Measurements from ENCODE around the gene ELOVL5. TPM values are rescaled to one million over a fixed set of nuclear protein-coding genes. Genes with fewer than 3 reads are reported as not detected.

Gene ELOVL5
- total RNA-seq, 2 donors from 2014 or later: 103 to 108 TPM

GRCh38 chr6:53373638-53374037 lies 24.9 kb upstream of the ELOVL5 start:
- no peak overlapping the region for H3K9ac ChIP-seq (ENCODE audit: extremely low read depth, low read length, poor library complexity, severe bottlenecking)
- no peak overlapping the region for H3K27ac Mint-ChIP-seq

GRCh38 chr6:53369876-53370515 lies 21.2 kb upstream of the ELOVL5 start:
- Mint-ChIP-seq H3K27ac (no peak overlapping the region), H3K9me3 (peaks cover 11% of the 10 kb centered on the region)

More at GRCh38 chr6:53373638-53374037, 24.9 kb upstream of the ELOVL5 start:
- H3K36me3 ChIP-seq (ENCODE audit: control insufficient read depth, insufficient read depth, low read length): no peaks in the 10 kb centered on the region
- H3K4me3 ChIP-seq (ENCODE audit: low read length): no peak overlapping the region
- H3K27me3 ChIP-seq (ENCODE audit: control insufficient read depth, insufficient read depth, low read length, poor library complexity, severe bottlenecking): no peaks in the 10 kb centered on the region
- H3K9me3 ChIP-seq (ENCODE audit: control insufficient read depth, low read length): no peaks in the 10 kb centered on the region
- H3K4me1 ChIP-seq (ENCODE audit: control insufficient read depth, insufficient read depth, low read length): peaks cover 8% of the 10 kb centered on the region
- 86 to 100% methylated on average over 1 to 4 of the region's 4 CpGs for WGBS, 2 experiments (ENCODE audit: insufficient coverage in 1 of 2, insufficient read length in 1 of 2)
- Mint-ChIP-seq H3K4me1 (peaks cover 29% of the 10 kb centered on the region), H3K36me3 (ENCODE audit: low read depth) (no peaks in the 10 kb centered on the region), H3K4me3 (no peak overlapping the region), H3K27me3 (ENCODE audit: insufficient read depth) (peaks cover 4% of the 10 kb centered on the region), H3K9me3 (no peaks in the 10 kb centered on the region)
- no peak for DNase-seq
- no peak for TF ChIP-seq CTCF (conservative IDR thresholded peaks at IDR 0.05)
- H3K27ac ChIP-seq (ENCODE audit: low read depth, low read length): no peak overlapping the region

GRCh38 chr6:53369051-53369450 lies 20.3 kb upstream of the ELOVL5 start:
- Mint-ChIP-seq H3K27ac (no peak overlapping the region), H3K4me1 (peaks cover 26% of the 10 kb centered on the region), H3K9me3 (peaks cover 16% of the 10 kb centered on the region), H3K36me3 (ENCODE audit: low read depth) (no peaks in the 10 kb centered on the region), H3K4me3 (no peak overlapping the region), H3K27me3 (ENCODE audit: insufficient read depth) (peaks cover 2% of the 10 kb centered on the region)
- Histone ChIP-seq H3K27me3 (ENCODE audit: control insufficient read depth, insufficient read depth, low read length, poor library complexity, severe bottlenecking) (no peaks in the 10 kb centered on the region), H3K9ac (ENCODE audit: extremely low read depth, low read length, poor library complexity, severe bottlenecking) (no peak overlapping the region), H3K4me1 (ENCODE audit: control insufficient read depth, insufficient read depth, low read length) (peaks cover 8% of the 10 kb centered on the region), H3K36me3 (ENCODE audit: control insufficient read depth, insufficient read depth, low read length) (no peaks in the 10 kb centered on the region), H3K4me3 (ENCODE audit: low read length) (no peak overlapping the region), H3K27ac (ENCODE audit: low read depth, low read length) (no peak overlapping the region), H3K9me3 (ENCODE audit: control insufficient read depth, low read length) (peaks cover 15% of the 10 kb centered on the region)
- no peak for TF ChIP-seq CTCF (conservative IDR thresholded peaks at IDR 0.05)
- no peak for DNase-seq
- WGBS, 2 experiments (ENCODE audit: insufficient coverage in 1 of 2, insufficient read length in 1 of 2): 92 to 94% methylated on average over 2 of the region's 2 CpGs

More at GRCh38 chr6:53369876-53370515, 21.2 kb upstream of the ELOVL5 start:
- H3K9me3 ChIP-seq (ENCODE audit: control insufficient read depth, low read length): peaks cover 10% of the 10 kb centered on the region
- no peak for TF ChIP-seq CTCF (conservative IDR thresholded peaks at IDR 0.05)
- WGBS, 2 experiments (ENCODE audit: insufficient coverage in 1 of 2, insufficient read length in 1 of 2): 48 to 57% methylated on average over 5 to 6 of the region's 6 CpGs
- H3K27me3 Mint-ChIP-seq (ENCODE audit: insufficient read depth): peaks cover under 1% of the 10 kb centered on the region
- DNase-seq: no peak
- no peak overlapping the region for H3K27ac ChIP-seq (ENCODE audit: low read depth, low read length)
- H3K4me3 ChIP-seq (ENCODE audit: low read length): no peak overlapping the region
- H3K9ac ChIP-seq (ENCODE audit: extremely low read depth, low read length, poor library complexity, severe bottlenecking): no peak overlapping the region
- H3K36me3 Mint-ChIP-seq (ENCODE audit: low read depth): no peaks in the 10 kb centered on the region
- H3K27me3 ChIP-seq (ENCODE audit: control insufficient read depth, insufficient read depth, low read length, poor library complexity, severe bottlenecking): no peaks in the 10 kb centered on the region
- no peaks in the 10 kb centered on the region for H3K36me3 ChIP-seq (ENCODE audit: control insufficient read depth, insufficient read depth, low read length)
- no peak overlapping the region for H3K4me3 Mint-ChIP-seq
- peaks cover 8% of the 10 kb centered on the region for H3K4me1 ChIP-seq (ENCODE audit: control insufficient read depth, insufficient read depth, low read length)
- peaks cover 29% of the 10 kb centered on the region for H3K4me1 Mint-ChIP-seq
